ENCODE data around the gene KCNIP1. TPM values are rescaled to one million over a fixed set of nuclear protein-coding genes. Genes with fewer than 3 reads are reported as not detected.

The KCNIP1 gene
- total and polyA plus RNA-seq, 9 of the 15 experiments (the other 6 are each of a cell fraction or from before 2014, with no cell fraction given) = not detected

- CTCF ChIA-PET (ENCODE audit: low intra/inter-chr PET ratio) = no interaction called here
- ATAC-seq (no peak), DNase-seq (ENCODE audit: extremely low read depth in 1 of 4, low spot score in 3 of 4) (no peak), FAIRE-seq (no peak)
- TF ChIP-seq SIN3B (IDR thresholded peaks at IDR 0.05; ENCODE audit: low read depth) = no peak
- TF ChIP-seq, protein P1, sequence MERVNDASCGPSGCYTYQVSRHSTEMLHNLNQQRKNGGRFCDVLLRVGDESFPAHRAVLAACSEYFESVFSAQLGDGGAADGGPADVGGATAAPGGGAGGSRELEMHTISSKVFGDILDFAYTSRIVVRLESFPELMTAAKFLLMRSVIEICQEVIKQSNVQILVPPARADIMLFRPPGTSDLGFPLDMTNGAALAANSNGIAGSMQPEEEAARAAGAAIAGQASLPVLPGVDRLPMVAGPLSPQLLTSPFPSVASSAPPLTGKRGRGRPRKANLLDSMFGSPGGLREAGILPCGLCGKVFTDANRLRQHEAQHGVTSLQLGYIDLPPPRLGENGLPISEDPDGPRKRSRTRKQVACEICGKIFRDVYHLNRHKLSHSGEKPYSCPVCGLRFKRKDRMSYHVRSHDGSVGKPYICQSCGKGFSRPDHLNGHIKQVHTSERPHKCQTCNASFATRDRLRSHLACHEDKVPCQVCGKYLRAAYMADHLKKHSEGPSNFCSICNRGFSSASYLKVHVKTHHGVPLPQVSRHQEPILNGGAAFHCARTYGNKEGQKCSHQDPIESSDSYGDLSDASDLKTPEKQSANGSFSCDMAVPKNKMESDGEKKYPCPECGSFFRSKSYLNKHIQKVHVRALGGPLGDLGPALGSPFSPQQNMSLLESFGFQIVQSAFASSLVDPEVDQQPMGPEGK (CRISPR knock-in tag; IDR thresholded peaks at IDR 0.05; ENCODE audit: borderline replicate concordance) = no peak
- no peaks in the 10 kb centered on the region for H3K4me1 ChIP-seq (replicated peaks in 1 of 2; ENCODE audit: control insufficient read depth in 2 of 2, insufficient read depth in 2 of 2, low read length in 2 of 2)
- H3K27me3 ChIP-seq (ENCODE audit: control insufficient read depth in 2 of 2, insufficient read depth in 2 of 2, low read length in 2 of 2) = peaks cover 0 to 8% of the 10 kb centered on the region in 2 experiments; a peak in 1 of 5 replicates
- 0% methylated on average over 1 of the region's 1 CpG for WGBS (ENCODE audit: insufficient coverage, low coverage, missing lambda C conversion rate)
- H3K4me3 ChIP-seq = no peak overlapping the region
- no TSS peak for BruUV-seq (replicated peaks)
- in situ Hi-C loops (cut with MboI) (no loop called here), intact Hi-C loops (cut with micrococcal nuclease) (no loop called here)
- H3K27ac ChIP-seq (ENCODE audit: extremely low read depth, low read depth, low read length) = no peak overlapping the region
- no peaks in the 10 kb centered on the region for H4K20me1 ChIP-seq (replicated peaks; ENCODE audit: control insufficient read depth, insufficient read depth, low read length)
- no peak overlapping the region for H2AFZ ChIP-seq (ENCODE audit: low read depth, low read length)
- POLR2A ChIA-PET = no interaction called here
- no peaks in the 10 kb centered on the region for H3K9me3 ChIP-seq (replicated peaks; ENCODE audit: control insufficient read depth, insufficient read depth, low read depth, low read length)
- H3K4me2 ChIP-seq (ENCODE audit: insufficient read depth, low read length) = no peak overlapping the region
- no peaks in the 10 kb centered on the region for H3K79me2 ChIP-seq (ENCODE audit: control insufficient read depth, insufficient read depth, low read length)
- H3K9me1 ChIP-seq (ENCODE audit: control insufficient read depth, insufficient read depth, low read length) = no peaks in the 10 kb centered on the region
- no peak overlapping the region for H3K9ac ChIP-seq (ENCODE audit: insufficient read depth in 1 of 2, low read depth in 2 of 2, low read length in 2 of 2)
- H3K36me3 ChIP-seq (ENCODE audit: control insufficient read depth, insufficient read depth, low read length) = no peaks in the 10 kb centered on the region
These were observed 217.2 kb downstream of the KCNIP1 start for GRCh38 chr5:170720984-170721383.

DNA sequence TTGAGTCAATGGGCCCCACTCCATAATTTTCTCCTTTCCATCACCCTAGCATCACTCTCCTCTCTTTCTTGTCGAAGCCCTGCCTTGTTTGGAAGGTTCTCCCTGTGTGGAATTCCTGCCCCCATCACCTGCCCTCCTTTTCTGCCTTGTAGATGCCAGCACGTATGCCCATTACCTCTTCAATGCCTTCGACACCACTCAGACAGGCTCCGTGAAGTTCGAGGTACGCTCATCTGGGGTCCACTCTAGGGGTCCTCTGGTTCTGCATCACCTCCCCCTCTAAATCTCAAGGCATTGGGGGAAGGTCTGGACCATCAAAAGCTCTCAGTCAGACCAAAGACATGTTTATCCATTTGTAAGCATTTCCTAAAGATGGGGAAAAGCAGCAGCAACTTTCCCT, 217.9 kb downstream of the KCNIP1 start:
- Histone ChIP-seq H2AFZ (ENCODE audit: low read depth, low read length) (no peak overlapping the region), H3K36me3 (ENCODE audit: control insufficient read depth, insufficient read depth, low read length) (no peaks in the 10 kb centered on the region), H3K27ac (ENCODE audit: extremely low read depth, low read depth, low read length) (no peak overlapping the region), H3K9me3 (replicated peaks; ENCODE audit: control insufficient read depth, insufficient read depth, low read depth, low read length) (no peaks in the 10 kb centered on the region), H3K4me3 (no peak overlapping the region), H3K4me2 (ENCODE audit: insufficient read depth, low read length) (no peak overlapping the region), H3K4me1 (replicated peaks in 1 of 2; ENCODE audit: control insufficient read depth in 2 of 2, insufficient read depth in 2 of 2, low read length in 2 of 2) (no peaks in the 10 kb centered on the region), H3K79me2 (ENCODE audit: control insufficient read depth, insufficient read depth, low read length) (no peaks in the 10 kb centered on the region), H3K9me1 (ENCODE audit: control insufficient read depth, insufficient read depth, low read length) (no peaks in the 10 kb centered on the region), H4K20me1 (replicated peaks; ENCODE audit: control insufficient read depth, insufficient read depth, low read length) (no peaks in the 10 kb centered on the region), H3K9ac (ENCODE audit: insufficient read depth in 1 of 2, low read depth in 2 of 2, low read length in 2 of 2) (no peak overlapping the region), H3K27me3 (ENCODE audit: control insufficient read depth in 2 of 2, insufficient read depth in 2 of 2, low read length in 2 of 2) (peaks cover 0 to 8% of the 10 kb centered on the region in 2 experiments; a peak in 1 of 5 replicates)
- FAIRE-seq (no peak), DNase-seq (ENCODE audit: extremely low read depth in 1 of 4, low spot score in 3 of 4) (no peak), ATAC-seq (no peak)
- WGBS (ENCODE audit: insufficient coverage, low coverage, missing lambda C conversion rate) = 0% methylated on average over 6 of the region's 6 CpGs
- in situ Hi-C loops (cut with MboI) (no loop called here), intact Hi-C loops (cut with micrococcal nuclease) (no loop called here)
- POLR2A ChIA-PET = no interaction called here
- BruUV-seq (replicated peaks) = no TSS peak
- CTCF ChIA-PET (ENCODE audit: low intra/inter-chr PET ratio) = no interaction called here
- TF ChIP-seq SMARCC2 (IDR thresholded peaks at IDR 0.05; ENCODE audit: low read depth) (no peak), ATF6 (CRISPR knock-in tag; IDR thresholded peaks at IDR 0.05) (no peak), SAP30 (IDR thresholded peaks at IDR 0.05; ENCODE audit: borderline replicate concordance, insufficient read depth, low read depth, low read length, poor library complexity, severe bottlenecking) (no peak), ZNF431 (CRISPR knock-in tag; IDR thresholded peaks at IDR 0.05) (no peak), SAFB (IDR thresholded peaks at IDR 0.05; ENCODE audit: borderline replicate concordance, low read depth, low read length) (no peak), MAFF (IDR thresholded peaks at IDR 0.05; ENCODE audit: low read length) (no peak), NUFIP1 (IDR thresholded peaks at IDR 0.05; ENCODE audit: partially characterized antibody) (no peak), KDM2B (CRISPR knock-in tag; IDR thresholded peaks at IDR 0.05) (no peak)
- TF ChIP-seq, protein P2, sequence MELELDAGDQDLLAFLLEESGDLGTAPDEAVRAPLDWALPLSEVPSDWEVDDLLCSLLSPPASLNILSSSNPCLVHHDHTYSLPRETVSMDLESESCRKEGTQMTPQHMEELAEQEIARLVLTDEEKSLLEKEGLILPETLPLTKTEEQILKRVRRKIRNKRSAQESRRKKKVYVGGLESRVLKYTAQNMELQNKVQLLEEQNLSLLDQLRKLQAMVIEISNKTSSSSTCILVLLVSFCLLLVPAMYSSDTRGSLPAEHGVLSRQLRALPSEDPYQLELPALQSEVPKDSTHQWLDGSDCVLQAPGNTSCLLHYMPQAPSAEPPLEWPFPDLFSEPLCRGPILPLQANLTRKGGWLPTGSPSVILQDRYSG (tag; conservative IDR thresholded peaks at IDR 0.05; ENCODE audit: low read depth) = no peak
